Right lobe of liver (tissue), 6 donors: Measurements from ENCODE around the gene LSM14A. TPM values are rescaled to one million over a fixed set of nuclear protein-coding genes. Genes with fewer than 3 reads are reported as not detected.

ENCODE experiments used
- ATAC-seq, 4 donors: fragments of 200-7000 bp; cut with Tn5 transposase; one replicate each; pipeline ENCODE4 v1.9.1; 2020; ENCODE audit warnings: mild to moderate bottlenecking in 4 of 4, moderate library complexity in 4 of 4
- DNase-seq, 3 donors: peaks; one replicate each; pipeline ENCODE4 v3.0.0-alpha.2; 2020
- H3K27ac ChIP-seq, 3 donors: fragments of 200-600 bp; one replicate each; pipeline ENCODE4 v1.8.0; 2022
- H3K27me3 ChIP-seq, 2 donors: fragments of 200-600 bp; one replicate each; pipeline ENCODE4 v1.8.0; 2022
- H3K36me3 ChIP-seq, 4 donors: fragments of 200-600 bp; sonication (generic) in 1 of 4; one replicate each; pipeline versions ENCODE4 v1.5.1 to v1.8.0; 2017 to 2022; ENCODE audit warnings: control low read depth in 1 of 4
- H3K4me1 ChIP-seq, 4 donors: fragments of 200-600 bp; sonication (generic) in 1 of 4; one replicate each; pipeline versions ENCODE4 v1.5.1 to v1.8.0; 2017 to 2022; ENCODE audit warnings: control low read depth in 1 of 4
- H3K4me3 ChIP-seq, 3 donors: fragments of 200-600 bp; one replicate each; pipeline ENCODE4 v1.8.0; 2022
- H3K9me3 ChIP-seq, 4 donors: fragments of 200-600 bp; sonication (generic) in 1 of 4; one replicate each; pipeline versions ENCODE4 v1.5.1 to v1.8.0; 2017 to 2022; ENCODE audit warnings: control low read depth in 1 of 4
- CTCF ChIP-seq, 4 donors: fragments of 200-600 bp in 3 of 4; fragments of 450-650 bp in 1 of 4; IDR thresholded peaks; one replicate each; pipeline versions ENCODE4 v1.5.1 to v1.8.0; 2016 to 2022; ENCODE audit warnings: antibody characterized with exemption in 4 of 4, mild to moderate bottlenecking in 2 of 4
- POLR2A ChIP-seq: fragments of 450-650 bp; IDR thresholded peaks from one replicate; pipeline ENCODE4 v1.6.1; 2017; ENCODE audit warnings: antibody characterized with exemption, mild to moderate bottlenecking
- WGBS: methylation state at CpG from one replicate; pipeline ENCODE4 v1.1.6; 2018; ENCODE audit warnings: low coverage, low lambda C conversion rate; ENCODE audit not compliant: insufficient coverage; ENCODE audit errors: missing lambda C conversion rate; 5-methylcytosine and 5-hydroxymethylcytosine counted together
- intact Hi-C, 2 donors: fragments of 100-400 bp; cut with DNase I; formaldehyde crosslinking; loops; one replicate each; pipeline versions ENCODE4 v1.11.2 to v1.14.1; 2022
- long read RNA-seq: library from polyadenylated mRNA; unstranded; transcript quantifications from one replicate; pipeline ENCODE4 v2.0.0, GENCODE V29; 2019
- total RNA-seq, 6 experiments: library from RNA; depleted of rRNA in 2 of 6; stranded (reverse); fragments of >200 nt in 2 of 6; fragmentation: NEBNext Ultra II Directional in 3 of 6; extraction: Animal tissue kit (Norgen Biotek cat#: 25700) in 3 of 6; gene quantifications; one replicate each; pipeline versions ENCODE4 v1.1.0 to v1.2.4, GENCODE V29; 2016 to 2023
- donor health status: DM: no; HTN: yes; CAD: no.
- donor health status: DM: no; HTN: no; CAD: no.
- donor health status: DM: no; HTN: no; CAD: no.
- donor health status: DM: no; HTN: yes; CAD: no.
- donor health status: DM: no; HTN: yes; CAD: no.

Gene LSM14A
- 10 to 100 TPM; 32.1 to 61.9 (median 50.4) TPM for total RNA-seq
- long read RNA-seq, partial matches to known transcripts = 2 of 7 reads
- long read RNA-seq, other reads (novel, unspliced or antisense) = 1 of 7 reads

DNA sequence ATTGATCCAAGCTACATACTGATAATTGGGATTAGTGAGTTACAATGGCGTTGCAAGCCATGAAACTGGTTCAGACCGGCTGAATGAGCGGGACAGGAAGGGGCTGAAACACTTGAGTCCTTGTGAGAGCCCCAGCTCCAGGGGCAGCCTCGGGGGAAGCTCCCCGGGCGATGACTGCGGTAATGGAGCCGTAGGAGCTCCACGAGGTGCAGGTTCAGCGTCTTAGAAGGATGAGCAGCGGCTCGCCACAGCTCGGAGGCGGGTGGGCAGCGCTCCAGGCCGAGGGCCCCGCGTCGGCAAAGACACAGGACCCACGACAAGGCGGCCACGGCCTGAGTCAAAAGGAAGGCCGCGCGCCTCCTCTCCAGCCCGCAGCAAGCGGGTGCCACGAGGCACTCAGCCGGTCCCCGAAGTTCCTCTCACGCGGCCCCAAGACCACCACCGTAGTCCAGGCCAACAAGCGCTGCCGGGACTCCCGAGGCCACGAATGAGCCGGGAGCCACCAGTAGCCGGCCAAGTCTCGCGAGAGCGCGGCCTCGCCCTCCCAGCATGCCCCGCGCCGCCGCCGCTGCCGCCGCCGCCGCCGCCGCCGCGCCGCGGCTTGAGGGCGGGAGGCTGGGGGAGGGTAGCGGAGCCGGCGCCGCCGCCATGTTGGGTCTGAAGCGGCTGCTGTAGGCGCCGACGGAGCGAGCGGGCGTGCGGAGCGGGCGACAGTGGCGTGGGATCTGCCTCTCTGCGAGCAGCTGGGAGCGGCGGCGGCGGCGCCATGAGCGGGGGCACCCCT is at the start of gene LSM14A:
Gene LSM14A (plus strand): TSS at position 628 of the 784 bp plus-strand sequence. CDS start 139 bp downstream, at position 767.
- intact Hi-C loops = no loop called here
- H3K36me3 ChIP-seq = no peaks in the 10 kb centered on the region
- DNase-seq (peak; percentile 92 to 94 (median 93)), ATAC-seq (peak; percentile 82 to 89 (median 86))
- H3K4me1 ChIP-seq = peaks cover 0 to 48% (median 20%) of the 10 kb centered on the region in 4 donors
- H3K4me3 ChIP-seq = peak within 1 kb of the TSS; percentile 88 to 96 (median 94)
- H3K27me3 ChIP-seq = no peaks in the 10 kb centered on the region
- TF ChIP-seq CTCF (IDR thresholded peaks at IDR 0.05) (no peak), POLR2A (peak; percentile 85)
- peak within 1 kb of the TSS; percentile 94 to 98 (median 97) for H3K27ac ChIP-seq
- no peaks in the 10 kb centered on the region for H3K9me3 ChIP-seq
- whole genome bisulfite sequencing = no CpG with 5 or more reads among the region's 83 CpGs

DNA sequence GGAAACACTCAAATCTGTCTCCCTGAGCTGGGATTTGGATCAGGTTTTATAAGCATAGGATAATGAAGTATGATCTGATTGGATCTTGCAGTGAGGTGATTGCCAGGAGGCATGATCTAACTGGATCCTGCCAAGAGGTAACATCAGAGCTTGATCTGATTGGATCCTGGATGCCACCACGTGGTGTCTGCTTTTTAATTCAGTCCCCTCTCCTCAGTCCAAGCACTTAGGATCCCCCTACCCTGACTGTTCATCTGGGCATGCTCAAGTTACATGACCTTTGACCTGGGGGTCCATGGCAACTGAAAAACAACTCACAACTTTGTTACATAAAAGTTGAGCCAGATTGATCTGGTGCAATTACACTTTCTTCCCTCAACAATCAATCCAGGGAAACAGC is 47.5 kb upstream of the LSM14A start:
- no peaks in the 10 kb centered on the region for H3K36me3 ChIP-seq
- intact Hi-C loops = no loop called here
- 14% methylated on average over 1 of the region's 1 CpG for WGBS
- ATAC-seq (no peak), DNase-seq (no peak)
- TF ChIP-seq CTCF (IDR thresholded peaks at IDR 0.05) = no peak
- no peak for TF ChIP-seq POLR2A
- no peaks in the 10 kb centered on the region for H3K4me1 ChIP-seq
- H3K4me3 ChIP-seq = no peak overlapping the region
- no peaks in the 10 kb centered on the region for H3K27me3 ChIP-seq
- H3K27ac ChIP-seq = no peak overlapping the region
- H3K9me3 ChIP-seq = no peaks in the 10 kb centered on the region

DNA sequence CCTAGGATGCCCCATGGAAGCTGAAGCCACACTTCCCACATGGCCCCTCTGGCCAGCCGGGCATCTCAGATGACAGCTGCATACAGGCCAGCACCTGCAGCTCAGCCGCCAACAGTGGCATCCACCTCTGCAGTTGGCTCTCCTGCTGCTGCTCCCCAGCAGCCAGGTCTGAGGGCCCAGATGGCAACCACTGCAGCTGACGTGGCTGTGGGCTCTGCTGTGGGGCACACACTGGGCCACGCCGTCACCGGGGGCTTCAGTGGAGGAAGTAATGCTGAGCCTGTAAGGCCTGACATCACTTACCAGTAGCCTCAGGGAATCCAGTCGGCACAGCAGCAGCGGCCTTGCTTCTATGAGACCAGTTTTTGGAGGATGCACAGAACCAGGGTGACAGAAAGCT is 45.3 kb upstream of the LSM14A start:
- H3K27ac ChIP-seq = no peak overlapping the region
- no peaks in the 10 kb centered on the region for H3K27me3 ChIP-seq
- H3K9me3 ChIP-seq = no peaks in the 10 kb centered on the region
- WGBS = 100% methylated on average over 1 of the region's 8 CpGs
- no peaks in the 10 kb centered on the region for H3K36me3 ChIP-seq
- no peak for DNase-seq
- no peaks in the 10 kb centered on the region for H3K4me1 ChIP-seq
- intact Hi-C loops = no loop called here
- no peak for TF ChIP-seq CTCF (IDR thresholded peaks at IDR 0.05)
- TF ChIP-seq POLR2A = no peak
- no peak overlapping the region for H3K4me3 ChIP-seq
- no peak for ATAC-seq

DNA sequence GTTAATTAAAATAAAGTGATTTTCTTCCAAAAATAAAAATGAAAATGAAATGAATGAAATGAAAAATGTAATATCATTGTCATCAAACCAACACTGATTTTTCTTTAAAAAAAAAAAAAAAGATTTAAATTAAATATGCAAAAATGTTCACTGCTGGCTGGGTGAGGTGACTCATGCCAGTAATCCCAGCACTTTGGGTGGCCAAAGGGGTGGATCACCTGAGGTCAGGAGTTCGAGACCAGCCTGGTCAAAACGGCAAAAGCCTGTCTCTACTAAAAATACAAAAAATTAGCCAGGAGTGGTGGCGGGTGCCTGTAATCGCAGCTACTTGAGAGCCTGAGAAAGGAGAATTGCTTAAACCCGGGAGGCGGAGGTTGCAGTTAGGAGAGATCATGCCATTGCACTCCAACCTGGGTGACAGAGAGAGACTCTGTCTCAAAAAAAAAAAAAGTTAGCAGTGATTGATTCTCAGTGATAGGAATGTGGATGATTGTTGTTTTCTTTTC is 44.6 kb upstream of the LSM14A start:
- Histone ChIP-seq H3K27ac (no peak overlapping the region), H3K4me3 (no peak overlapping the region), H3K27me3 (no peaks in the 10 kb centered on the region), H3K9me3 (no peaks in the 10 kb centered on the region), H3K4me1 (no peaks in the 10 kb centered on the region), H3K36me3 (no peaks in the 10 kb centered on the region)
- ATAC-seq (no peak), DNase-seq (no peak)
- intact Hi-C loops = no loop called here
- WGBS = 68% methylated on average over 6 of the region's 6 CpGs
- TF ChIP-seq POLR2A (no peak), CTCF (IDR thresholded peaks at IDR 0.05) (no peak)
